HG02938 (cell line): ENCODE measurements around the gene AIMP2.
A peak's percentile ranks its signal among the peaks of the same experiment; 100 is the strongest.
"Not testable (repeated sequence)": the region's sequence is repeated elsewhere in the genome, so short reads cannot be mapped to it uniquely, and the experiment has no call there.

ENCODE experiments used
- ATAC-seq: cut with Tn5 transposase; IDR thresholded peaks from one replicate; pipeline ENCODE4 v1.9.1; 2021; ENCODE audit warnings: mild to moderate bottlenecking, moderate library complexity; ENCODE audit not compliant: unreplicated experiment

The AIMP2 gene

GRCh38 chr7:6008668-6009611 is at the start of gene AIMP2, which contains the start of gene PMS2:
TSS of gene AIMP2 (plus strand) at chr7:6009272. CDS start at chr7:6009364, 92 bp downstream.
TSS of gene PMS2 (minus strand) at chr7:6009049. CDS start at chr7:6009019, 30 bp downstream.
- ATAC-seq = peak; percentile 92

GRCh38 chr7:5963205-5963604 is 45.9 kb upstream of the AIMP2 start:
- not testable (repeated sequence) for ATAC-seq

DNA sequence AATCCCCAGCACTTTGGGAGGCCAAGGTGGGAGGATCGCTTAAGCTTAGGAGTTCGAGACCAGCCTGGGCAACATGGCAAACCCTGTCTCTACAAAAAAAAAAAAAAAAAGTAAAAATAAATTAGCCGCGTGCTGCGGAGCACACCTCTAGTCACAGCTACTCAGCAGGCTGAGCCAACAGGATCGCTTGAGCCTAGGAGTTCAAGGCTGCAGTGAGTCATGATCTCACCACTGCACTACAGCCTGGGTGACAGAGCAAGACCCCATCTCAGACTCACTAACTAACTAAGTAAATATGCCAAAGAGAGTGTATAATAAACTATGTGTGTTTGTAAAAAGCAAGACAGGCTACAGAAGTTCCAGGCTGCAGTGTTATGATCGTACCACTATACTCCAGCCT is 45.3 kb upstream of the AIMP2 start:
- not testable (repeated sequence) for ATAC-seq

GRCh38 chr7:5970347-5970911 is 38.6 kb upstream of the AIMP2 start, which contains the start of gene RSPH10B:
TSS of gene RSPH10B (minus strand) at chr7:5970689. CDS start at chr7:5967116, 3,573 bp downstream.
- not testable (repeated sequence) for ATAC-seq

GRCh38 chr7:5973580-5973979 is 35.5 kb upstream of the AIMP2 start:
- ATAC-seq = not testable (repeated sequence)

DNA sequence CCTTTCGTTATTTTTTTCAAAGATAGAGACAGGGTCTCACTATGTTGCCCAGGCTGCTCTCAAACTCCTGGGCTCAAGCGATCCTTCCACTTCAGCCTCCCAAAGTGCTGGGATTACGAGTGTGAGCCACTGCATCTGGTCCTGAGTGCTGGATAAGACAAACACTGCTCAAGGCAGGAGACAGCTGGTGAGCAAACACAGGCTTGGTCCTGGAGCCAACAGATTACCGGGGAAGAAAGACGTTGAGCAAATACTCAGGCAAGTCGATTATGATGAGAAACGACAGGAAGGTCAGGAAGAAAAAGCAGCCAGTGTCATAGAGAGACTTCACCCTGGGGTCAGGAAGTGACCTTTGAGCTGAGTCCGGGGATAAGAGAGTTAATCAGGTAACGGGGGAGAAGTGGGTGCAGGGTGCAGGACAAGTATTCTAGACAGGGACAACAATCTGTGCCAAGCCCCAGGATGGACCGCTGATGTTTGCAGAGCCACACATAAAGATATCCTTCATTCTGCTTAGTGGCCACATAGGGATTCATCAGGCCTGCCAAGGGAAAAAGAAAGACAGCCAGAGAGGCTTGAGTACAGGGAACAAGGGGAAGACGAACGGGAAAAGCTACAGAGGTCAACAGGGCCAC is 29.3 kb upstream of the AIMP2 start:
- not testable (repeated sequence) for ATAC-seq

- ATAC-seq = not testable (repeated sequence)
Measured at GRCh38 chr7:5987061-5987460, 22.0 kb upstream of the AIMP2 start.

DNA sequence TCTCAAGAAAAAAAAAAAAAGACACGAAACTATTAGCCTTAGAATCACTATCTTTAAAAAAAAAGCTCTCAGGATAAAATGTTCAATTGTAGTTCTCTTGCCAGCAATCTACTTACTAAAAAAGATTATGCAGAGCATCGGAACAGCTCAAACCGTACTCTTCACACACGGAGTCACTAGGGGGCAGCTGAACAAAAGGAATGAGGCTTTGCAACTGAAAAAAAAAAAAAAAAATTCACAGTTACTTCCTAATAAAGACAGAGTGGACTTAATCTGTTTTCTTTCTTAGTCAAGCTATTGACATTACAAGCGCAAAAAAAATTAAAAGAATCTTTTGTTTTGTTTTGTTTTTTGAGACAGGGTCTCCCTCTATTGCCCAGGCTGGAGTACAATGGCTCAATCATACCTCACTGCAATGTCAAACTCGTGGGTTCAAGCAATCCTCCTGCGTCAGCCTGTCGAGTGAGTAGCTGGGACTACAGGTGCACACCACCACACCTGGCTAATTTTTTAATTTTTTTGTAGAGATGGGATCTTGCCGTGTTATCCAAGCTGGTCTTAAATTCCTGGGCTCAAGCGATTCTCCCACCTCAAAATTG is 11.8 kb upstream of the AIMP2 start:
- no peak for ATAC-seq

- no peak for ATAC-seq
Measured at GRCh38 chr7:6007386-6007785, 1.7 kb upstream of the AIMP2 start.

GRCh38 chr7:6007835-6008590 is 1.1 kb upstream of the AIMP2 start:
- not testable (repeated sequence) for ATAC-seq

DNA sequence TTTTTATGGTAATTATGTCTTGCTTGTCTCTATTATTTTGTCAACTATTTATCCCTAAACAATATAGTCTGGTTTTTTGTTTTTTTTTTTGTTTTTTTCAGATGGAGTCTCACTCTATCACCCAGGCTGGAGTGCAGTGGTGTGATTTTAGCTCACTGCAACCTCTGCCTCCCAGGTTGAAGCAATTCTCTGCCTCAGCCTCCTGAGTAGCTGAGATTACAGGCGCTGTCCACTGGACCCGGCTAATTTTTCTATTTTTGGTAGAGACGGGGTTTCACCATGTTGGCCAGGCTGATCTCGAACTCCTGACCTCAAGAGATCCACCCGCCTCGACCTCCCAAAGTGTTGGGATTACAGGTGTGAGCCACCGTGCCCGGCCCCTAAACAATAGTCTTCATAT is 1.3 kb downstream of the AIMP2 start:
- ATAC-seq = not testable (repeated sequence)

- ATAC-seq = no peak
Measured at GRCh38 chr7:6011541-6011940, 2.5 kb downstream of the AIMP2 start.

DNA sequence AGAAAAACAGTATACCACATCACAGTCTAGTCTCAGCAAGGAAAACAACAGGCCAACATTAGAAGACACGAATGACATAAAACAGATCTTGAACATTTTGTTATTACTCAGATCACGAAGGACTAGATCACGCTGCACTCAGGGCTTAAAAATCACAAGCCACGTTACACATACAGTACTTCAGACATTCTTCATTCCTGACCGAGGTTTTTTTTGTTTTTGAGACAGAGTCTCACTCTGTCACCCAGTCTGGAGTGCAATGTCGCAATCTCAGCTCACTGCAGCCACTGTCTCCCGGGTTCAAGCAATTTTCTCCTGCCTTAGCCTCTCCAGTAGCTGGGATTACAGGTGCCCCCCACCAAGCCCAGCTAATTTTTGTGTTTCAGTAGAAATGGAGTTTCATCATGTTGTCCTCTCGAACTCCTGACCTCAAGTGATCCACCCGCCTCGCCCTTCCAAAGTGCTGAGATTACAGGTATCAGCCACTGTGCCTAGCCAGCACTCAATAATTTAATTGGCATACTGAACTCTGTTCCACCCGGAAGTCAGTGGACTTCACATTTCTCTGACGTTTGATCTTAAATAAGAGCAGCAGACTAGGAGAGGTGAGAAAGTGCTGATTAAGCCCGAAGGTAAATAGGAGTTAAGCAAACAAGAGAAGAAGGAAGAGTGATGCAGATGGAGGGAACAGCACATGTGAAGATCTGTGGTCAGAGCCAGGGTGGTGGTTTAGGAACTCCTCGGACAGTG is 3.5 kb downstream of the AIMP2 start:
- no peak for ATAC-seq

DNA sequence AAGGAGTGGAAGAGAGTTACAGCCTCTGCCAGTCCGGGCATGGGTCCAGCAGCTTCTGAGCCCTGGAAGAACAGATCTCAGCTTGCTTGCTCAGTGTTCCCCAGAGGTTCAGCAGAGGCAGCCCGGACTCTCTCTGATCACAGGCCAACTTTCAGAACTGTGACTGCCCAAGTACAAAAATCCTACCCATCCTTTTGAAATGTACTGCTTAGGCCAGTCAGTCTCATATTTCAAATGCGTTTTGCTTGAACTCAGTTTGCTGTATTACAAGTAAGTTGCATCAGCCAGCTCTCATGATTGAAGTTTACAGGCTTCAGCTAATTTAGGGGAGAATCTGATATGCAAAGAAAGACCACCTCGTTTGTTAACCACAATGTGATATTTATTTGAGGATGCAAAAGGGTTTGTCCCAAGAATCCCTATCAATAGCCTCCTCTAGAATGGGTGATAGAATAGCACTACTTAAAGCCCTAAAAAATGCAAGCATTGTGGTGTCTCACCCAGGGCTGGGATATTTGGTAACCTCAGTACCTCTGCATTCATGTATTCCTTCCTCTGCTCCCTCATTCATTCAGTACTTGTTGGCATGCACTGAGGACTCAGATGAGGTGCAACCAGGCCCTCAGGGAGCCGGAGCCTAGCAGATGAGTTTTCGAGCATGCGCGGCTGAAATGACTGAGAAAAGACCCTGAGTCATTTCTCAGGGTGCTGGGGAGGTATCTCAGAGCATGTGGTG is 7.0 kb downstream of the AIMP2 start:
- no peak for ATAC-seq

DNA sequence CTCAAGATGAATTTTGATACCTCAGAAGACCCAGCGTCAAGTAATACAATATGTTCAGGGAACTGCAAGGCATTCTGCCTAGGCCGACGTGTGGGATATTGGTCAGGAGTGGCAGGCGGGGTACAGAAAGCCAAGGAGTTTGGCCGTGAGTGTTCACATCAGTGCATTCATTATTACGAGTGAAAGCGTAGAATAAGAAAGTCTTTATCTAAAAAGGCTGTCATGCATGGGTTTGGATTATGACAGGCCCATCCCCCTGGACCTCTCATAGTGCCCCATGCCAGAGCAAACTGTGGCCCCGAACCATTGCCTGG is 7.5 kb downstream of the AIMP2 start:
- ATAC-seq = no peak

DNA sequence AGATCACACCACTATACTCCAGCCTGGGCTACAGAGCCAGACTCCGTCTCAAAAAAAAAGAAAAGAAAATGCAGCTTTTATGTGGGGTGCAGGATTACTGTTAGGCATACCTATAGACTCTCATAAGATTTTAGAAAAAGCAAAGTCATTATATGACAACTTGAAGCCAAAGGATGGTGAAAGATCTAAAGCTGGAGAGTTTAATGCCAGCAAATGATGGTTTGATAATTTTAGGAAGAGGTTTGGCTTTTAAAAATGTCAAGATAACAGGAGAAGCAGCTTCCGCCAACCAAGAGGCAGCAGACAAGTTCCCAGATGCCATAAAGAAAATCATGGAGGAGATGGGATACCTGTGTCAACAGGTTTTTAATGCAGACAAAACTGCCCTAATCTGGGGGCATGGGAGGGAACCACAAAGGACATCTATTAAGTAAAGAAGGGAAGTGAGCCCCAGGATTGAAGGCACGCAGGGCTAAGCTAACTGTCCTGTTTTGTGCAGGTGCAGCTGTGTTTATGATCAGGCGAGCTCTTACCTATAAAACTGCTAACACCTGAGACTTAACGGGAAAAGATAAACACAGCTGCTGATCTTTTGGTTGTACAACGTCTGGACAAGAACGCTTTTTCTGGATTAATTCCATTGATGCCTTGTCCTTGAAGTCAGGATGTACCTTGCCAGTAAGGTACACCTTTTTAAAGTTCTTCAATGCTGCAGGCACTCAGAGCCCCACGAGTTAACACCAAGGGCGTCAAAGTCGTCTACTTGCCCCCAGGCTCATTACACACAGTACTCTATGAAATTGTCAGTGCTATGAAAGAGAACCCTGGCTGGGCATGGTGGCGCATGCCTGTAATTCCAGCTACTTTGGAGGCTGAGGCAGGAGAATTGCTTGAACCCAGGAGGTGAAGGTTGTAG is 11.6 kb downstream of the AIMP2 start:
- no peak for ATAC-seq

- no peak for ATAC-seq
Measured at GRCh38 chr7:6022707-6023106, 13.6 kb downstream of the AIMP2 start.

- no peak for ATAC-seq
Measured at GRCh38 chr7:6023974-6024435, 14.9 kb downstream of the AIMP2 start.
